Activated gamma-delta T cell treated with anti-CD3 and anti-CD28 coated beads, Interleukin-2, amount 50 U/mL, for 16 hours (primary cell): ENCODE data around the gene CXorf49.
"Not testable (repeated sequence)": the region's sequence is repeated elsewhere in the genome, so short reads cannot be mapped to it uniquely, and the experiment has no call there.

Source experiments
- DNase-seq: peaks from one replicate; pipeline ENCODE4 v3.0.0-alpha.2; 2020; ENCODE audit warnings: low read depth

The CXorf49 gene

GRCh38 chrX:71671938-71672337 is 46.1 kb downstream of the CXorf49 start:
- DNase-seq, result no peak

DNA sequence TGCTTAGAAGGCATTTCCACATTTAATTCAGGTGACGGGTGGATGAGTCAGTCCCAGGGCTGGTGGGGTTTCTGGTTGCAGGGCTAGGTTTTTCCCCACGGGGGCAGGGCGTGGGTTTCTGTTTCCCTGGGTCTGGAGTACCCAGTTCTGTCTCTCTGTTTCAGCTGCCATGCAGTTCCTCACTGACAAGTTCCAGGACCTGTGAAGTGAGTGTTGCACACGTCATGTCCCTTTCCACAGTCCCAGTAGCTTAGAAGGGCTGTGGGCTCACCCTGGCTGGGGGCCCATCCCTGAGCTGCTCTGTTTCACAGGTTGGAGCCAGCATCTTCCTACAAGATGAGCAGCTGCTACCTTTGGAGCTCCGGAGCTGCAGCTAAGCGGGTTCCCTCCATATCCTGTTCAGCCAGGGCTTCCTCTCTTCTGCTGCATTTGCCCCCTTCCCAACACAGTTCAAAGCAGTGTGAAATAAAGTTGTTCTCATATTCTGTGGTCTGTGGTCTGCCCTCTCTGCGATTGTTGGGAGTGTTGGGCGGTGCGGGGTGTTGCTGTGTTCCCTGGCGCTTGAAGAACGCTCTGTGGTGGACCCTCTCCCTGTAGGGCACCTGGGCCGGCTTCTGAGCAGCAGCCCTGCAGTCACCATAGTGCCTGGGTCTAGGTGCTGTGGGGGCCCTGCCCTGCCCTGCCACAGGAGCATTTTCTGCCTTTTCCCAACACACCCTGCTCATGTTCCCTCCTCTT is 46.9 kb downstream of the CXorf49 start:
- no peak for DNase-seq

DNA sequence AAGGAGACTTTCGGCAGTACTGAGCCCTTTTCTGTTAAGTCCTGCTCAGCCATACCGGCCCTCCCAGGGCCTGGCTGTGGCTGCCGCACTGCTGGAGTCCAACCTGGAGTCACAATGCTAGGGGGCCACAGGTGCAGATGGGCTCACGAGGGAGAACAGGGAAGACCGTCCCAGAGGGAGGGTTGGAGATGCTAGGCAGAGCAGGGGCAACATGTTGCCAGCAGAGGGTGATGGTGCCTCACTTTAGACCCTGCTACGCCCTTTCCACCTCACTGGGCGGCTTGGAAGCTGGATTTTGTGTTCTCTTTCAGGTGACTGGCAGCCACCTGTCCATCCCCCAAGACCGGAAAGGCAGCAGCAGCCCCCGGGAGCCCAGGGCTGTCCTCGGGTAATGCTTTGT is 48.1 kb downstream of the CXorf49 start:
- DNase-seq, result not testable (repeated sequence)

DNA sequence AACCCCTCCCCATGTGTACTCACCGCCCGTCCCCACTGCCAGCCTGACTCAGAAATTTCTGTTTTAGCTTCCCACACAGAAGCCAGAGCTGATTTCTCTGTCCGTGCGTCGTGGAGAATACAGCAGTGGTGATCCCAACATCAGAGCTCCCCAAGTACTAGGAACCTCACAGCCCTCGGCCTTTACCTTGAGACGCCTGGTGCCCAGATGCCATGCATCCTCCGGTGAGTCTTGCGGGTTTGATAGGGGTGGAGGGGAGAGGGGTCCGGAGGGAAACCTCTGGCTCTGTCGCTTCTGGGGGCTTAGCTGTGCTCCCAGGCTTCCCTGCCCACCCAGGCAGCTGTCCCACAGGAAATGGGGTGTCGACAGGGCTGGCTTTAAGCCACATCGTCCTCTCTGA is 48.6 kb downstream of the CXorf49 start:
- DNase-seq, result no peak

- no peak for DNase-seq
These were observed 49.9 kb downstream of the CXorf49 start for GRCh38 chrX:71668248-71668595.

DNA sequence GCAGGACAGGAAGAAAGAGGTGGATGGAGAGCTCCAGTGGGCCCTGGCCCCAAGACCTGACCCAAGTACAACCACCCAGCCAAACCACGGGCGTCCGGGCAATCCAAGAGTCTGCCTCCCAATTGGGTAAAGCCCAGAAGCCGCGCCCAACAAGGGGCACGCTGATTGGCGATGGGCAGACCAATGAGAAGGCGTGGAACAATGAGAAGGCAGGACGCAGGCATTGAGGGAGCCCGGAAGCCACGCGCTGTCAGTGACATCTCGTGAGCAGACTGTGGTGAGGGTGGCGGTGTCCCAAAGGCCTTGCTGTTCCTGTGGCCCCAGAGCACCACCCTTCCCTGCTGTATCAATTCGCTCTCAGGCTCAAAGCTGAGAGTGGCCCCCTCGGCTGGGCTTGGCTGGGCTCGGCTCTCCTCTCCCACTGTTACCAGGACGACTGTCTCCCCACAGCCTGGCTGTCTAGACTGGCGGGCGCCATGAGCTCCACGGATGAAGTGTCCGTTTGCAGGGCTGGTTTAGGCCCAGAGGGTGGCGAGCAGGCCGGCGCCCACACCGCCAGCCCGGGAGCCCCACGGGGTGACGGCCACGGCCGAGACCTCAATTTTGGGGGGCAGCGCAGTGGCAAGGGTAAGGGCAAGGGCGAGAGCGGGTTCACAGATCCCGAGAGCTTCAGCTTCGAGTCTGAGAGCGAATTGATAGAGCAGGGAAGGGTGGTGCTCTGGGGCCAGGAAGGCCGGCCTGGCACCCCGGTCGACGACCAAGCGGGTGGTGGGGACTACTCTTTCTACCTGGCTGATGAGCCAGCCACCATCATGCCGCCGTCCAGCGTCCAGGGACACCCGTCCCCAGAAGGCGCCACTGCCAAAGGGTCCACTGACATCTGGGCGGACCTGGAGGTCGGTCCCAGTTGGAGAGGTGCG is 50.5 kb downstream of the CXorf49 start, which contains the start of gene LOC101059915:
Gene LOC101059915 (plus strand): TSS at position 219 of the 920 bp plus-strand sequence.
- no peak for DNase-seq

- no peak for DNase-seq
These were observed 51.6 kb downstream of the CXorf49 start for GRCh38 chrX:71666240-71667223.

- DNase-seq, result no peak
These were observed 52.3 kb downstream of the CXorf49 start for GRCh38 chrX:71665747-71666146.

- no peak for DNase-seq
These were observed 53.1 kb downstream of the CXorf49 start for GRCh38 chrX:71664889-71665491.
